AG04450 (cell line): ENCODE data around the gene TOP2B. TPM values are rescaled to one million over a fixed set of nuclear protein-coding genes. Genes with fewer than 3 reads are reported as not detected.
A peak's percentile ranks its signal among the peaks of the same experiment; 100 is the strongest.

ENCODE experiments used
- CTCF ChIA-PET: fragments of 300-600, 350-600 bp; formaldehyde crosslinking; extraction: SDS; loops from one replicate; lab custom pipeline; 2022; ENCODE audit warnings: antibody characterized with exemption, inconsistent platforms; lab: Charles Lee
- POLR2A ChIA-PET: fragments of 350-600 bp; formaldehyde crosslinking; extraction: SDS; loops from one replicate; lab custom pipeline; 2021; ENCODE audit warnings: antibody characterized with exemption, inconsistent platforms; lab: Yijun Ruan, JAX
- DNase-seq: peaks from one replicate; pipeline ENCODE4 v3.0.0-alpha.2; 2011; ENCODE audit warnings: low read depth, low spot score
- H3K27ac ChIP-seq: one replicate; pipeline ENCODE4 v1.5.1; 2012; ENCODE audit warnings: low read depth, low read length, control low read depth
- H3K27me3 ChIP-seq: one replicate; pipeline ENCODE4 v1.6.0; 2012; ENCODE audit warnings: low read length; ENCODE audit not compliant: control insufficient read depth, insufficient read depth
- H3K4me3 ChIP-seq: 2 replicates; pipeline ENCODE4 v1.5.1; 2011; ENCODE audit warnings: mild to moderate bottlenecking, low read depth, low read length, control low read depth
- H3K9me3 ChIP-seq: 2 replicates; pipeline ENCODE4 v1.5.1; 2012; ENCODE audit warnings: low read length; ENCODE audit not compliant: control insufficient read depth, insufficient read depth
- CTCF ChIP-seq: IDR thresholded peaks from 2 replicates; pipeline ENCODE4 v1.5.1; 2011; ENCODE audit warnings: low read depth, low read length, control low read depth, inconsistent platforms
- polyA plus RNA-seq: library from polyadenylated mRNA; depleted of rRNA; stranded (reverse); fragments of >200 nt; gene quantifications from 2 replicates; pipeline ENCODE4 v1.2.3, GENCODE V29; 2011

TOP2B gene
- polyA plus RNA-seq, 1 experiment, result 95.9 TPM

GRCh38 chr3:25674670-25675069 is 10.0 kb upstream of the TOP2B start:
- POLR2A ChIA-PET, result no interaction called here
- Histone ChIP-seq H3K4me3 (no peak overlapping the region), H3K27ac (no peak overlapping the region), H3K27me3 (no peaks in the 10 kb centered on the region), H3K9me3 (peaks cover 14% of the 10 kb centered on the region)
- TF ChIP-seq CTCF, result no peak
- CTCF ChIA-PET, result no interaction called here
- no peak for DNase-seq

GRCh38 chr3:25673738-25674298 is 9.1 kb upstream of the TOP2B start:
- no peak for DNase-seq
- no peak for TF ChIP-seq CTCF
- Histone ChIP-seq H3K27ac (no peak overlapping the region), H3K27me3 (no peaks in the 10 kb centered on the region), H3K4me3 (no peak overlapping the region), H3K9me3 (peaks cover 14% of the 10 kb centered on the region)
- ChIA-PET POLR2A (no interaction called here), CTCF (no interaction called here)

- ChIA-PET CTCF (interaction anchor here (0.7 to 4.6 kb wide), 3 partner anchors 17 to 192 kb away, joined by 3 to 29 read pairs (median 3); no protein-coding TSS in a partner anchor), POLR2A (no interaction called here)
- no peaks in the 10 kb centered on the region for H3K27me3 ChIP-seq
- DNase-seq, result no peak
- H3K27ac ChIP-seq, result peak overlapping the region; percentile 79
- H3K4me3 ChIP-seq, result peak overlapping the region; percentile 77
- H3K9me3 ChIP-seq, result no peaks in the 10 kb centered on the region
- no peak for TF ChIP-seq CTCF
Measured at GRCh38 chr3:25665315-25666280, 891 bp upstream of the TOP2B start.

- H3K27me3 ChIP-seq, result no peaks in the 10 kb centered on the region
- no peak for TF ChIP-seq CTCF
- POLR2A ChIA-PET, result interaction anchor here (1.9 kb wide), 1 partner anchor 119 kb away, joined by 11 read pairs; the partner anchor contains the start of gene NGLY1
- no peaks in the 10 kb centered on the region for H3K9me3 ChIP-seq
- H3K27ac ChIP-seq, result peak overlapping the region; percentile 79
- CTCF ChIA-PET, result interaction anchor here (0.6 to 1.7 kb wide), 2 partner anchors 120 to 193 kb away, joined by 4 to 5 read pairs; no protein-coding TSS in a partner anchor
- no peak for DNase-seq
- H3K4me3 ChIP-seq, result peak overlapping the region; percentile 77
Measured at GRCh38 chr3:25663869-25664811, 567 bp downstream of the TOP2B start.
